ENCODE measurements around the gene GBF1. TPM values are rescaled to one million over a fixed set of nuclear protein-coding genes. Genes with fewer than 3 reads are reported as not detected.

GBF1 gene
- total RNA-seq, 2 experiments from 2014 or later: 28.8 to 30.9 TPM

DNA sequence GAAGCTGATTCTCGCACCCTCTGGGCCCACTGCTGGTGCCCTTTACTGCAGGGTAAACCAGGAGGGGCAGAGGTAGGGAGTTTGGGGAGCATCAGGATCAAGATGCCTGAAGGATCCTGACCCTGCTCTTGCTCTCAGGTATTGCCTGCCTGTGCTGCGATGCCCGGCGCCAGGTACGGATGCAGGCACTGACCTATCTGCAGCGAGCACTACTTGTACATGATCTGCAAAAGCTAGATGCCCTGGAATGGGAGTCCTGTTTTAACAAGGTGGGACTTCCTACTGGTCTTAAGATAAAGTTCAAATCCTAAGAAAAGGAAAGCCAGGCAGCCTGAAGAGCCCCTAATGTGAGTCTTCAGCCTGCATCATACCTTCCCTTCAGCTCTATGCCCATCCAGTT lies 134.1 kb downstream of the GBF1 start:
- CTCF ChIA-PET: interaction anchor here (1.3 kb wide), 1 partner anchor 150 kb away, joined by 4 read pairs; no protein-coding TSS in a partner anchor
- Mint-ChIP-seq H3K4me3 (no peak overlapping the region), H3K9me3 (no peaks in the 10 kb centered on the region), H3K36me3 (ENCODE audit: low read depth) (peaks cover 71% of the 10 kb centered on the region), H3K4me1 (ENCODE audit: low read depth) (no peaks in the 10 kb centered on the region), H3K27me3 (no peaks in the 10 kb centered on the region), H3K27ac (no peak overlapping the region)
- H3K27ac ChIP-seq (ENCODE audit: low read depth in 1 of 2, low read length in 2 of 2): no peak overlapping the region
- DNase-seq (no peak), ATAC-seq (ENCODE audit: poor library complexity) (no peak)
- intact Hi-C loops (cut with DNase I, micrococcal nuclease): no loop called here
- H3K27me3 ChIP-seq (ENCODE audit: control insufficient read depth in 1 of 2, insufficient read depth in 2 of 2, low read length in 2 of 2): no peaks in the 10 kb centered on the region
- no peaks in the 10 kb centered on the region for H3K4me1 ChIP-seq (ENCODE audit: insufficient read depth, low read length)
- H3K36me3 ChIP-seq (ENCODE audit: insufficient read depth, low read length): peaks cover 66% of the 10 kb centered on the region
- TF ChIP-seq, protein P1, sequence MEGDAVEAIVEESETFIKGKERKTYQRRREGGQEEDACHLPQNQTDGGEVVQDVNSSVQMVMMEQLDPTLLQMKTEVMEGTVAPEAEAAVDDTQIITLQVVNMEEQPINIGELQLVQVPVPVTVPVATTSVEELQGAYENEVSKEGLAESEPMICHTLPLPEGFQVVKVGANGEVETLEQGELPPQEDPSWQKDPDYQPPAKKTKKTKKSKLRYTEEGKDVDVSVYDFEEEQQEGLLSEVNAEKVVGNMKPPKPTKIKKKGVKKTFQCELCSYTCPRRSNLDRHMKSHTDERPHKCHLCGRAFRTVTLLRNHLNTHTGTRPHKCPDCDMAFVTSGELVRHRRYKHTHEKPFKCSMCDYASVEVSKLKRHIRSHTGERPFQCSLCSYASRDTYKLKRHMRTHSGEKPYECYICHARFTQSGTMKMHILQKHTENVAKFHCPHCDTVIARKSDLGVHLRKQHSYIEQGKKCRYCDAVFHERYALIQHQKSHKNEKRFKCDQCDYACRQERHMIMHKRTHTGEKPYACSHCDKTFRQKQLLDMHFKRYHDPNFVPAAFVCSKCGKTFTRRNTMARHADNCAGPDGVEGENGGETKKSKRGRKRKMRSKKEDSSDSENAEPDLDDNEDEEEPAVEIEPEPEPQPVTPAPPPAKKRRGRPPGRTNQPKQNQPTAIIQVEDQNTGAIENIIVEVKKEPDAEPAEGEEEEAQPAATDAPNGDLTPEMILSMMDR (IDR thresholded peaks at IDR 0.05): no peak
- H3K4me3 ChIP-seq (ENCODE audit: low read length): no peak overlapping the region
- H3K9me3 ChIP-seq (ENCODE audit: control insufficient read depth in 1 of 2, insufficient read depth in 1 of 2, low read length in 2 of 2): no peaks in the 10 kb centered on the region
- POLR2A ChIA-PET: interaction anchor here (0.5 kb wide), 1 partner anchor 490 kb away, joined by 3 read pairs; no protein-coding TSS in a partner anchor

DNA sequence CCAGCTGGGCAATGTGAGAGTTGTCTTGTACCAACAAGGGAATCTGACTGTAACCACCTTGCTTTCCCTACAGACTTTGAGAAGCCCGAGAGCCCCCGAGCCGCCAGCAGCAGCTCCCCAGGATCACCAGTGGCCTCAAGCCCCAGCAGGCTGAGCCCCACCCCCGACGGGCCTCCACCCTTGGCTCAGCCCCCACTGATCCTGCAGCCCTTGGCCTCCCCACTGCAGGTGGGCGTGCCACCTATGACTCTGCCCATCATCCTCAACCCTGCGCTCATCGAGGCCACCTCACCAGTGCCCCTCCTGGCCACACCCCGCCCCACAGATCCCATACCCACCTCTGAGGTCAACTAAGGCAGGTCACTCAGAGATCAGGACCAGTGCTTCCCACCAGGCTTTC lies 136.7 kb downstream of the GBF1 start:
- CTCF ChIA-PET: interaction anchor here (1.3 kb wide), 1 partner anchor 17 kb away, joined by 5 read pairs; no protein-coding TSS in a partner anchor
- Mint-ChIP-seq H3K36me3 (ENCODE audit: low read depth) (peaks cover 50% of the 10 kb centered on the region), H3K9me3 (no peaks in the 10 kb centered on the region), H3K4me3 (no peak overlapping the region), H3K27ac (no peak overlapping the region), H3K4me1 (ENCODE audit: low read depth) (no peaks in the 10 kb centered on the region), H3K27me3 (no peaks in the 10 kb centered on the region)
- H3K36me3 ChIP-seq (ENCODE audit: insufficient read depth, low read length): peaks cover 43% of the 10 kb centered on the region
- no peak for DNase-seq
- intact Hi-C loops (cut with DNase I, micrococcal nuclease): no loop called here
- TF ChIP-seq, protein P1 (IDR thresholded peaks at IDR 0.05): no peak
- H3K9me3 ChIP-seq (ENCODE audit: control insufficient read depth in 1 of 2, insufficient read depth in 1 of 2, low read length in 2 of 2): no peaks in the 10 kb centered on the region
- POLR2A ChIA-PET: no interaction called here
- no peak overlapping the region for H3K27ac ChIP-seq (ENCODE audit: low read depth in 1 of 2, low read length in 2 of 2)
- no peaks in the 10 kb centered on the region for H3K4me1 ChIP-seq (ENCODE audit: insufficient read depth, low read length)
- ATAC-seq (ENCODE audit: poor library complexity): no peak
- no peaks in the 10 kb centered on the region for H3K27me3 ChIP-seq (ENCODE audit: control insufficient read depth in 1 of 2, insufficient read depth in 2 of 2, low read length in 2 of 2)
- H3K4me3 ChIP-seq (ENCODE audit: low read length): no peak overlapping the region

DNA sequence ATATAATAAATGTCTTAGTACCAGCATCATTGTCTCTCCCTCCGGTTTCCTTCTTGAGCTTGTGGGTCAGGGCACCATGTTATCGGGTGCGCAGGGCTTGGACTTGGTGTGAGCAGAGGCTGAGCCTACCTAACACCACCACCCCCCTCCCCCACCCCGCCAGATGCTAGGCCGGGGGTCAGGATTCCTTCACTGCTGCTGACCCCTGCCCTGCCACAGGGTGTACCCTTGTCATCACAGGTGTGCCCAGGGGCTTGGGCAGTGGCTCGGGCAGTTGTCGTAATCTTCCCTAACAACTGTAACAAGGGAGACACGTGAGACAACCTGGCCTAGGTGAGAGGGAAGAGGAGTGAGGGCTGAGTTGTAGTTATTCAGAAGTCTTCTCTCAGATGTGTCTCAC lies 137.5 kb downstream of the GBF1 start:
- ATAC-seq (ENCODE audit: poor library complexity): no peak
- intact Hi-C loops (cut with DNase I, micrococcal nuclease): no loop called here

More for the DNA sequence above, 137.5 kb downstream of the GBF1 start:
- H3K4me1 Mint-ChIP-seq (ENCODE audit: low read depth): no peaks in the 10 kb centered on the region
- no peaks in the 10 kb centered on the region for H3K4me1 ChIP-seq (ENCODE audit: insufficient read depth, low read length)
- no peak overlapping the region for H3K27ac Mint-ChIP-seq
- TF ChIP-seq, protein P1 (IDR thresholded peaks at IDR 0.05): no peak
- H3K27me3 Mint-ChIP-seq: no peaks in the 10 kb centered on the region
- peaks cover 42% of the 10 kb centered on the region for H3K36me3 ChIP-seq (ENCODE audit: insufficient read depth, low read length)
- H3K9me3 Mint-ChIP-seq: no peaks in the 10 kb centered on the region
- no peak overlapping the region for H3K4me3 ChIP-seq (ENCODE audit: low read length)
- H3K4me3 Mint-ChIP-seq: no peak overlapping the region
- POLR2A ChIA-PET: interaction anchor here (1.3 kb wide), 1 partner anchor 11 kb away, joined by 3 read pairs; no protein-coding TSS in a partner anchor
- no peak for DNase-seq
- CTCF ChIA-PET: interaction anchor here (1.3 to 2.6 kb wide), 2 partner anchors 11 to 17 kb away, joined by 5 to 10 read pairs; no protein-coding TSS in a partner anchor
- no peaks in the 10 kb centered on the region for H3K27me3 ChIP-seq (ENCODE audit: control insufficient read depth in 1 of 2, insufficient read depth in 2 of 2, low read length in 2 of 2)
- H3K36me3 Mint-ChIP-seq (ENCODE audit: low read depth): peaks cover 47% of the 10 kb centered on the region
- H3K27ac ChIP-seq (ENCODE audit: low read depth in 1 of 2, low read length in 2 of 2): no peak overlapping the region
- no peaks in the 10 kb centered on the region for H3K9me3 ChIP-seq (ENCODE audit: control insufficient read depth in 1 of 2, insufficient read depth in 1 of 2, low read length in 2 of 2)
